Vagina (tissue), 2 donors: ENCODE measurements around the gene GYG2.

Source experiments
- CTCF ChIP-seq, 3 experiments: fragments of 450-650 bp in 2 of 3; fragments of 200-600 bp in 1 of 3; sonication (generic) in 1 of 3; IDR thresholded peaks; one replicate each; pipeline ENCODE4 v1.5.1; 2017 to 2019; ENCODE audit warnings: antibody characterized with exemption in 3 of 3, mild to moderate bottlenecking in 2 of 3, moderate library complexity in 2 of 3
- POLR2A ChIP-seq, 2 donors: fragments of 450-650 bp; IDR thresholded peaks; one replicate each; pipeline ENCODE4 v1.6.1; 2017; ENCODE audit warnings: antibody characterized with exemption in 2 of 2, mild to moderate bottlenecking in 2 of 2, moderate library complexity in 2 of 2
- POLR2AphosphoS5 ChIP-seq, 2 donors: sonication (generic); formaldehyde crosslinking; IDR thresholded peaks; one replicate each; pipeline ENCODE4 v1.9.0; 2017; ENCODE audit warnings: antibody characterized with exemption in 2 of 2, mild to moderate bottlenecking in 2 of 2, low read depth in 1 of 2; ENCODE audit not compliant: insufficient read depth in 1 of 2

- TF ChIP-seq POLR2A (IDR thresholded peaks at IDR 0.05) (no peak), CTCF (IDR thresholded peaks at IDR 0.05) (no peak), POLR2AphosphoS5 (IDR thresholded peaks at IDR 0.05; ENCODE audit: insufficient read depth in 1 of 2, low read depth in 1 of 2) (no peak)
Observed at GRCh38 chrX:2828959-2829411, 255 bp downstream of the GYG2 start.
